ENCODE measurements around the gene HERC3.

HERC3 gene

GRCh38 chr4:88591787-88592599, at the start of gene HERC3:
TSS of gene HERC3 (plus strand) at chr4:88592480. CDS start at chr4:88605824, 13,344 bp downstream.
- peak; percentile 95 for DNase-seq

- no peak for DNase-seq
Observed at GRCh38 chr4:88549815-88550214, 42.5 kb upstream of the HERC3 start.

GRCh38 chr4:88567591-88567990, 24.7 kb upstream of the HERC3 start:
- no peak for DNase-seq

GRCh38 chr4:88570001-88570400, 22.3 kb upstream of the HERC3 start:
- DNase-seq = no peak

GRCh38 chr4:88573276-88573980, 18.9 kb upstream of the HERC3 start:
- DNase-seq = no peak

- no peak for DNase-seq
Observed at GRCh38 chr4:88573995-88574394, 18.3 kb upstream of the HERC3 start.

GRCh38 chr4:88575186-88575585, 17.1 kb upstream of the HERC3 start:
- DNase-seq = peak; percentile 11

GRCh38 chr4:88582493-88582892, 9.8 kb upstream of the HERC3 start:
- no peak for DNase-seq

- DNase-seq = no peak
Observed at GRCh38 chr4:88583631-88584470, 8.4 kb upstream of the HERC3 start.

- DNase-seq = no peak
Observed at GRCh38 chr4:88584471-88584900, 7.8 kb upstream of the HERC3 start.

- no peak for DNase-seq
Observed at GRCh38 chr4:88585917-88586316, 6.4 kb upstream of the HERC3 start.

- no peak for DNase-seq
Observed at GRCh38 chr4:88587306-88587705, 5.0 kb upstream of the HERC3 start.

GRCh38 chr4:88592600-88593448, 544 bp downstream of the HERC3 start:
- peak; percentile 70 for DNase-seq

- no peak for DNase-seq
Observed at GRCh38 chr4:88597970-88598660, 5.8 kb downstream of the HERC3 start.

- no peak for DNase-seq
Observed at GRCh38 chr4:88599298-88599697, 7.0 kb downstream of the HERC3 start.

- DNase-seq = no peak
Observed at GRCh38 chr4:88599714-88600113, 7.4 kb downstream of the HERC3 start.

GRCh38 chr4:88600176-88600838, 8.0 kb downstream of the HERC3 start:
- no peak for DNase-seq

GRCh38 chr4:88604978-88605678, 12.8 kb downstream of the HERC3 start:
- DNase-seq = no peak

- no peak for DNase-seq
Observed at GRCh38 chr4:88605736-88606135, 13.5 kb downstream of the HERC3 start.

- DNase-seq = no peak
Observed at GRCh38 chr4:88606832-88607231, 14.6 kb downstream of the HERC3 start.

All from midbrain (tissue), 1 donor.